CD4-positive, CD25-positive, alpha-beta regulatory T cell (primary cell): ENCODE measurements around the gene KCNJ5. TPM values are rescaled to one million over a fixed set of nuclear protein-coding genes. Genes with fewer than 3 reads are reported as not detected.

Source experiments
- ATAC-seq, 2 donors: fragments of 150-1000 bp; cut with Tn5 transposase; one replicate each; pipeline ENCODE4 v1.10.0; 2021; ENCODE audit warnings: low read depth in 2 of 2, moderate number of reproducible peaks in 2 of 2, moderate library complexity in 1 of 2
- DNase-seq, 3 donors: peaks; one replicate each; pipeline versions ENCODE4 v3.0.0 to v3.0.0-alpha.2; 2012 to 2022; ENCODE audit warnings: mixed read lengths in 1 of 3
- H3K27ac ChIP-seq: one replicate; pipeline ENCODE4 v1.7.0; 2013; ENCODE audit warnings: mild to moderate bottlenecking, low read length; ENCODE audit not compliant: insufficient read depth, poor library complexity, severe bottlenecking
- H3K27me3 ChIP-seq: one replicate; pipeline ENCODE4 v1.7.0; 2013; ENCODE audit warnings: low read length; ENCODE audit not compliant: control insufficient read depth, insufficient read depth
- H3K36me3 ChIP-seq: one replicate; pipeline ENCODE4 v1.7.0; 2013; ENCODE audit warnings: mild to moderate bottlenecking, low read length, moderate library complexity; ENCODE audit not compliant: control insufficient read depth, insufficient read depth
- H3K4me1 ChIP-seq: 2 replicates; pipeline ENCODE4 v1.7.0; 2013; ENCODE audit warnings: mild to moderate bottlenecking, low read length; ENCODE audit not compliant: insufficient read depth, control insufficient read depth, poor library complexity, severe bottlenecking
- H3K4me3 ChIP-seq: one replicate; pipeline ENCODE4 v1.7.0; 2013; ENCODE audit warnings: low read depth, mild to moderate bottlenecking, low read length, moderate library complexity
- H3K9me3 ChIP-seq, 2 experiments: 1 replicate in 1 of 2; 2 replicates in 1 of 2; pipeline ENCODE4 v1.7.0; 2013; ENCODE audit warnings: low read length in 2 of 2, mild to moderate bottlenecking in 1 of 2, moderate library complexity in 1 of 2; ENCODE audit not compliant: control insufficient read depth in 2 of 2
- H3K27ac Mint-ChIP-seq, 3 donors: one replicate each; pipeline ENCODE4 v1.8.0; 2020 to 2022; ENCODE audit warnings: mild to moderate bottlenecking in 3 of 3, mixed read lengths in 3 of 3, moderate library complexity in 2 of 3
- H3K27me3 Mint-ChIP-seq: one replicate; pipeline ENCODE4 v1.8.0; 2022; ENCODE audit warnings: mild to moderate bottlenecking, mixed read lengths
- H3K36me3 Mint-ChIP-seq: one replicate; pipeline ENCODE4 v1.8.0; 2020; ENCODE audit warnings: mixed read lengths
- H3K4me1 Mint-ChIP-seq, 4 donors: one replicate each; pipeline ENCODE4 v1.8.0; 2020 to 2022; ENCODE audit warnings: mixed read lengths in 4 of 4, mild to moderate bottlenecking in 1 of 4
- H3K4me3 Mint-ChIP-seq, 4 donors: one replicate each; pipeline ENCODE4 v1.8.0; 2020 to 2022; ENCODE audit warnings: mild to moderate bottlenecking in 4 of 4, mixed read lengths in 4 of 4, moderate library complexity in 3 of 4
- H3K9me3 Mint-ChIP-seq, 7 donors: one replicate each; pipeline ENCODE4 v1.8.0; 2020 to 2022; ENCODE audit warnings: mixed read lengths in 7 of 7, mild to moderate bottlenecking in 3 of 7, moderate library complexity in 2 of 7
- polyA plus RNA-seq, 4 donors: library from polyadenylated mRNA; unstranded; fragments of 300-500 nt; fragmentation: Illumina TruSeq; gene quantifications; one replicate each; pipeline ENCODE4 v1.2.3, GENCODE V29; 2021
- total RNA-seq: library from RNA; stranded (reverse); gene quantifications from one replicate; pipeline ENCODE4 v1.2.3, GENCODE V29; 2022

Gene KCNJ5
- total and polyA plus RNA-seq, 5 donors from 2014 or later, result not detected

- H3K9me3 ChIP-seq, result no peaks in the 10 kb centered on the region
- H3K4me3 ChIP-seq, result no peak overlapping the region
- peak; percentile 6 to 24 for ATAC-seq
- H3K27me3 ChIP-seq, result peaks cover 30% of the 10 kb centered on the region
- Mint-ChIP-seq H3K9me3 (peaks cover 0 to 1% (median 0%) of the 10 kb centered on the region in 7 donors), H3K4me1 (peaks cover 0 to 24% (median 1%) of the 10 kb centered on the region in 4 donors), H3K27me3 (peaks cover 54% of the 10 kb centered on the region), H3K27ac (no peak overlapping the region), H3K36me3 (no peaks in the 10 kb centered on the region), H3K4me3 (peak overlapping the region in 2 of 4 donors; percentile 64 to 70)
- DNase-seq, result no peak
- H3K4me1 ChIP-seq, result peaks cover 18% of the 10 kb centered on the region
- H3K27ac ChIP-seq, result no peak overlapping the region
- H3K36me3 ChIP-seq, result no peaks in the 10 kb centered on the region
These were observed 13.6 kb downstream of the KCNJ5 start for GRCh38 chr11:128904656-128905344.

DNA sequence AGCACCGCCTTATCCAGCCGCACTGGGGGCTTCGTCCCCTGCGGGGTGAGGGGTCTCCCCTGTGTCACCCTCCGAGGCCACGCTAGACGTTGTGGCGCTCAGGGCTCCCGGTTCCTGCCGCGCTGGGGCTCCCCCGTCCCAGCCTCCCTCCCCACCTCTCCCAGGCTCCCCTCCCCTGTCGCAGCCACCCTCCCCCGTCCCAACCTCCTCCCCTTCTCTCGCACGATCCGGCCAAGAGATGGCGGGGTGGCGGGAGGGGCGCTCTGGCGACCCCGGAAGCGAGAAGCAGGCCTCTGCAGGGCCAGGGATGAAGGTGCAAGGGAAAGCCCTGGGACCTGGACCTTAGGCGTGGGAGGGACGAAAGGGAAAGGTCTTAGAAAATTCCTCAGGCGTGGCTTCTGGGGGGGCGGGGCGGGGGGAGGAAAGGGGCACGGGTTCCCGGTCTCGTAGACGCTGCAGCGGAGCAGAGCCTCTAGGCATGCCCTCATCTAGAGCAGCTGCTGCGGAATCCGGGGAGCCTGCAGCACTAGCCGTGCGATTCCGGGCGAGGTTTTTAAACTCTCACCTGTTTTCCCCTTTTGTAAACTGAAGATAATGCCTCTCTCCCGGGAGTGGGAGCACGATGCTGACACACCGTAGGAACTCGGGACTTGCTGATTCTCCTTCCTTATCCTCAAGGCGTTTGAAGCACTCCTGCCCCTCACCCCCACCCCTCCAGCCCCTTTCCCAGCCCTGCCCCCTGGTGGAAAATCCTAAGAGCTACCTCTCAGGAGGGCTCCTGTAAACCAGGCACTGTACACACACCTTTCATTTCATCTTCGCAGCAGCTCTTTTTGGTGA lies 14.4 kb downstream of the KCNJ5 start:
- peak overlapping the region; percentile 7 to 83 (median 78) for H3K4me3 Mint-ChIP-seq
- Histone ChIP-seq H3K27me3 (peaks cover 33% of the 10 kb centered on the region), H3K4me3 (peak overlapping the region; percentile 57), H3K36me3 (no peaks in the 10 kb centered on the region), H3K27ac (no peak overlapping the region), H3K4me1 (peaks cover 18% of the 10 kb centered on the region), H3K9me3 (no peaks in the 10 kb centered on the region)
- peaks cover 56% of the 10 kb centered on the region for H3K27me3 Mint-ChIP-seq
- peaks cover 0 to 1% (median 0%) of the 10 kb centered on the region in 7 donors for H3K9me3 Mint-ChIP-seq
- no peak overlapping the region for H3K27ac Mint-ChIP-seq
- H3K4me1 Mint-ChIP-seq, result peaks cover 0 to 24% (median 1%) of the 10 kb centered on the region in 4 donors
- ATAC-seq, result peak; percentile 44 to 61
- DNase-seq, result peak; percentile 11 to 35 (median 26)
- H3K36me3 Mint-ChIP-seq, result no peaks in the 10 kb centered on the region

DNA sequence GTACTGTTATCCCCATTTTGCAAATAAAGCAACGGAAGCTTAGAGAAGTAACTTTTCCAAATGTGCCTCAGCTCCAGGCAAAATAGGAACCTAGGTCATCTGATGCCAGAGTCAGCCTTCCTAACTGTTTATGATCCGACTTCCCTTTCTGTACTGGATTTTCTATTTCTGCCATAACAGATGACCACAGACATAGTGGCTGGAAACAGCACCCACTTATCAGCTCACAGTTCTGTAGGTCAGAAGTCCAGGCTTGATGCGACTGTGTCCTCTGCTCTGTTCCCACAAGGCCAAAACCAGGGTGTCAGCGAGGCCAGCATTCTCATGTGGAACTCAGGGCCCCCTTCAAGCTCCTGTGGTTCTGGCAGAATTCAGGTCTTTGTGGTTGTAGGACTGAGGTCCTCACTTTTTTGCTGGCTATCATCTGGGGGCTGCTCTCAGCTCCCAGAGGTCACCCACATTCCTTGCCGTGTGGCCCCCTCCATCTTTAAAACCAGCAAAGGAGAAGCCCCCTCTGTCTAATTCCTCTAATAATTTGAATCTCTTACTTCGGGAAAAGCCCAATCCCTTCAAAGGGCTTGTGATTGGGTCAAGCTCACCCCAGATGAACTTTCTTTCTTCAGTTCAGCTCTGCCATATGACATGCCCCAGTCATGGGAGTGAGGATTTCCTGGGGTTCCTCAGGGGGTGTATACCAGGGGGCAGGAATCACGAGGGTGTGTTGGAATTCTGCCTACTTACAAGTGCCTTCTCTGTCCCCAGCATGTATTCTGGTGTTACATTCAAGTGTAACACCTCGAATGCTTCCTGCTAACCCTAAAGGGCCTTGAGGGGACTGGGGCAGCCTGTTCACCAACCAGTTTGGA lies 15.3 kb downstream of the KCNJ5 start:
- H3K27me3 ChIP-seq, result peaks cover 33% of the 10 kb centered on the region
- H3K4me3 ChIP-seq, result peak overlapping the region; percentile 15
- DNase-seq (no peak), ATAC-seq (no peak)
- peaks cover 60% of the 10 kb centered on the region for H3K27me3 Mint-ChIP-seq
- no peaks in the 10 kb centered on the region for H3K36me3 ChIP-seq
- peaks cover 0 to 1% (median 0%) of the 10 kb centered on the region in 7 donors for H3K9me3 Mint-ChIP-seq
- no peak overlapping the region for H3K27ac Mint-ChIP-seq
- H3K36me3 Mint-ChIP-seq, result no peaks in the 10 kb centered on the region
- H3K27ac ChIP-seq, result no peak overlapping the region
- peak overlapping the region; percentile 7 to 83 (median 78) for H3K4me3 Mint-ChIP-seq
- peaks cover 0 to 24% (median 1%) of the 10 kb centered on the region in 4 donors for H3K4me1 Mint-ChIP-seq
- peaks cover 18% of the 10 kb centered on the region for H3K4me1 ChIP-seq
- no peaks in the 10 kb centered on the region for H3K9me3 ChIP-seq

DNA sequence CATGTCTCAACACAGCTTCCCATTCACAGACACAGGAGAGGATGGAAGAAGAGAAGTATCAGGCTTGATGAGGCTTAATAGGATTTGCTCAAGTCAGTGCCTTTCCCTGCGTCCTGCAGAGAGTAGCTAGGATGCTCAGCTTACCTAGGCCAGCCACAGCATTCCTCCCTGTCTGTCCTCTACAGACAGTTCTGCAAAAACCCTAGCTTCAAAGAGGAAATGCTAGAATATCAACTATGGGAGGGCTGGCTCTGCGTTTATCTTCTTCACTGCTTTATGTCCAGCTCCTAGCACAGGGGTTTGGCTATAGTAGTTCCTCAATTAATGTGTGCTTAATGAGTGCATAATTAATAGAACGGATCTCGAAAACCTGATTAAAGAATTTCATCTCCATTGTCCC lies 16.4 kb downstream of the KCNJ5 start:
- Histone ChIP-seq H3K4me1 (peaks cover 18% of the 10 kb centered on the region), H3K4me3 (no peak overlapping the region), H3K27ac (no peak overlapping the region), H3K9me3 (no peaks in the 10 kb centered on the region), H3K27me3 (peaks cover 33% of the 10 kb centered on the region), H3K36me3 (no peaks in the 10 kb centered on the region)
- no peak for DNase-seq
- Mint-ChIP-seq H3K36me3 (no peaks in the 10 kb centered on the region), H3K4me1 (peaks cover 0 to 24% (median 1%) of the 10 kb centered on the region in 4 donors), H3K27me3 (peaks cover 58% of the 10 kb centered on the region), H3K27ac (no peak overlapping the region), H3K4me3 (no peak overlapping the region), H3K9me3 (peaks cover 0 to 1% (median 0%) of the 10 kb centered on the region in 7 donors)
- no peak for ATAC-seq

DNA sequence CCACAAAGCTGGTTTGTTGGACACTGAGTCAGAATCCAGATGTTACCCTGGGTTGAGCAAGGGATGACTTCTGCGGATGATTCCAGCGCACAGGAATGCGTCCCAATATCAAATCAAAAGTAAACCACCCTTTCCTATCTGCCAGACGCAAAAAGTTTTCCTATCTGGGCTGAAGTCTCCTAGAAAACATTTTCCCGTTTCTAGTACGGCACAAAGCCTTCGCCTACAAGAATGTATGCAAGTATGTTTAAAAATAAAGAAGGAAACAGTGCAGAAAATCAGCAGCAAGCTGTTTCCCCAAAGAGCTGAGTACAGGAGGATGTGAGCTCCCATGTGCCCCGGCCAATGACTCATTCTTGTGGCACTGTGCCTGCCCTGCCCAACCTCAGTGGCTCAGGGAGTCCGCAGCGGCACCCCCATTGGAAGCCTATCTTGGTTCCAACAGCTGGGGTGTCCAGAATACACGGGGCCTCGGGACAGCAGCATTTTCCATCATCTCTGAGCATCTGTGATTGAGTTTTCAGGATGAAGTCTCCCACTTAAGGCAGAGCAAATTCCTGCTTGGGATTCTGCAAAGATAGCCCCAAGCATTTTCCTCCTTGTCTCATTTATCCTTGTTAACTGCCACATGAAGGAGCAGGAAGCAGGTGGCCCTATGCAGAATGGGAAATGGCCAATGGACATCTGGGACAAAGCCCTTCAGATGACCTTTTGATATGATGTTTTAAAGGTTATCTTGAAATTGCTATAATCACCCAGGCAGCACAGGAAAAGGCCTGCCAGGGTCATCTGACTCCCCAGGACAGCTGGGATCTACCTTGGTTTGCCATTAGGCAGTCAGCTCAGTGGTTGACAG lies 17.5 kb downstream of the KCNJ5 start:
- Histone ChIP-seq H3K36me3 (no peaks in the 10 kb centered on the region), H3K4me1 (peaks cover 18% of the 10 kb centered on the region), H3K27me3 (peaks cover 33% of the 10 kb centered on the region), H3K9me3 (no peaks in the 10 kb centered on the region), H3K4me3 (no peak overlapping the region), H3K27ac (no peak overlapping the region)
- no peak for DNase-seq
- no peaks in the 10 kb centered on the region for H3K36me3 Mint-ChIP-seq
- no peak for ATAC-seq
- no peak overlapping the region for H3K27ac Mint-ChIP-seq
- H3K27me3 Mint-ChIP-seq, result peaks cover 54% of the 10 kb centered on the region
- H3K9me3 Mint-ChIP-seq, result peaks cover 0 to 1% (median 0%) of the 10 kb centered on the region in 7 donors
- H3K4me3 Mint-ChIP-seq, result no peak overlapping the region
- peaks cover 0 to 21% (median 1%) of the 10 kb centered on the region in 4 donors for H3K4me1 Mint-ChIP-seq

DNA sequence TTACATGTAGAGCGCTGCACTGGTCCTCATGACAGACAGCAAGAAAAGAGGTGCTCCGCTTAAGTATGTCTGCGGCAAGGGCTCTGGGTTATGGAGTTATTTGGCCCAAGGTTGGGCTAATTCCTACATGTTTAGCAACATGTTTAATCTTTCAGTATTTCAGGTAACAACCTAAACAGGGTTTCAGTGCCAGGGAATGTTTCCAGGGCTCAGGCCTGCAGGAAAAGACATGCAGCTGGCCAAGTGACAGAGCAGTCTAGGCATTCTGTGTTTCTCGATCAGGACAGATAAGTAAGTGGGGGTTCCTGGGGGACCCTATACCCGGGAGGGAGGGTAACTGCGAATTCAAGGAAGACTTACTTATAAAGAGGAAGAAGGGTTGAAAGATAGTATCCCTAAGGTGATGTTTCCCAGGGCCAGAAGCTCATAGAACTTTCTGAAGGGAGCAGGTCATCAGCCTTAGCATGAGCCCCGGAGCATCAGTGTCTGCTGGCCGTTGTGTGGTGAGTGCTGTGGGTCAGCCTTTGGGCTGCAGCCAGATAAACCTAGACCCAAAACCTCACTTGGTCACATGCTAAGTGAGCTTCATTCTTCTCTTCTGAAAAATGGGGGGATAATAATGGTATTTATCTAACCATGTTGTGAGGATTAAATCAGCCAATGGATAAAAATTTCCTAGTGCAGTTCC lies 18.4 kb downstream of the KCNJ5 start:
- Histone ChIP-seq H3K4me3 (no peak overlapping the region), H3K27me3 (peaks cover 30% of the 10 kb centered on the region), H3K9me3 (no peaks in the 10 kb centered on the region), H3K4me1 (peaks cover 18% of the 10 kb centered on the region), H3K27ac (no peak overlapping the region), H3K36me3 (no peaks in the 10 kb centered on the region)
- DNase-seq, result no peak
- H3K4me3 Mint-ChIP-seq, result no peak overlapping the region
- peaks cover 0 to 1% (median 0%) of the 10 kb centered on the region in 7 donors for H3K9me3 Mint-ChIP-seq
- peaks cover 0 to 17% (median 0%) of the 10 kb centered on the region in 4 donors for H3K4me1 Mint-ChIP-seq
- no peak overlapping the region for H3K27ac Mint-ChIP-seq
- peaks cover 45% of the 10 kb centered on the region for H3K27me3 Mint-ChIP-seq
- H3K36me3 Mint-ChIP-seq, result no peaks in the 10 kb centered on the region
- ATAC-seq, result no peak
